GM12878 (cell line): ENCODE measurements around the gene UBXN11. TPM values are rescaled to one million over a fixed set of nuclear protein-coding genes. Genes with fewer than 3 reads are reported as not detected.

Experiments used
- CEBPB ChIP-seq, 2 experiments: fragments of 150-350 bp in 1 of 2; IDR thresholded peaks; 2 replicates each; pipeline ENCODE4 v1.6.1; 2012 to 2014; ENCODE audit warnings: low read depth in 2 of 2, low read length in 2 of 2, borderline replicate concordance in 1 of 2, inconsistent platforms in 1 of 2
- KDM1A ChIP-seq: fragments of 200-600 bp; sonication (generic); IDR thresholded peaks from 2 replicates; pipeline ENCODE4 v1.6.1; 2016; ENCODE audit warnings: borderline replicate concordance
- NFXL1 ChIP-seq: fragments of 450-650 bp; IDR thresholded peaks from 2 replicates; pipeline ENCODE4 v1.6.1; 2017; ENCODE audit warnings: antibody characterized with exemption, mild to moderate bottlenecking, borderline replicate concordance
- POLR2A ChIP-seq: IDR thresholded peaks from 2 replicates; pipeline ENCODE4 v1.6.1; 2011; ENCODE audit warnings: low read depth, mild to moderate bottlenecking, low read length
- TCF12 ChIP-seq: IDR thresholded peaks from 2 replicates; pipeline ENCODE4 v1.6.1; 2011; ENCODE audit warnings: low read depth, mild to moderate bottlenecking, low read length
- ZSCAN29 ChIP-seq: fragments of 450-650 bp; IDR thresholded peaks from 2 replicates; pipeline ENCODE4 v1.6.1; 2017; ENCODE audit warnings: mild to moderate bottlenecking, moderate library complexity
- polyA plus RNA-seq, 11 experiments: library from polyadenylated mRNA; depleted of rRNA in 4 of 11; unstranded in 6 of 11; stranded (reverse) in 5 of 11; fragments of >200 nt; fragmentation: Nextera tagmentation in 4 of 11; fragmentation: Illumina TruSeq in 1 of 11; extraction: Ambion mirVana in 4 of 11; extraction: Trizol in 1 of 11; gene quantifications; 1 replicate in 1 of 11; 2 replicates in 10 of 11; pipeline versions ENCODE4 v1.2.1 to v1.2.3, GENCODE V29; 2011 to 2016; ENCODE audit warnings: inconsistent platforms in 2 of 11, missing spikeins in 2 of 11, low read depth in 1 of 11
- total RNA-seq, 4 experiments: library from RNA; depleted of rRNA in 3 of 4; stranded (reverse); fragments of >200 nt in 3 of 4; fragmentation: Illumina TruSeq in 1 of 4; extraction: Trizol in 1 of 4; gene quantifications; 2 replicates each; pipeline versions ENCODE4 v1.2.1 to v1.2.3, GENCODE V29; 2013 to 2021
- TF ChIP-seq, protein P1 (sequence below): fragments of 450-650 bp; IDR thresholded peaks from 2 replicates; pipeline ENCODE4 v1.6.1; 2017; ENCODE audit warnings: low read depth, mild to moderate bottlenecking, moderate library complexity
- TF ChIP-seq, protein P2 (sequence below), 3 experiments: IDR thresholded peaks in 2 of 3; conservative IDR thresholded peaks in 1 of 3; 2 replicates each; pipeline ENCODE4 v1.5.1; 2011; ENCODE audit warnings: low read depth in 3 of 3, low read length in 3 of 3, mild to moderate bottlenecking in 3 of 3, control low read depth in 2 of 3, moderate library complexity in 2 of 3, inconsistent platforms in 1 of 3, mixed read lengths in 1 of 3; ENCODE audit not compliant: control insufficient read depth in 2 of 3, insufficient read depth in 1 of 3; ENCODE audit errors: extremely low read depth in 1 of 3

UBXN11 gene
- total and polyA plus RNA-seq, 10 of the 15 experiments (the other 5 are each of a cell fraction or from before 2014, with no cell fraction given) = 0.32 to 34.4 (median 9.6) TPM

DNA sequence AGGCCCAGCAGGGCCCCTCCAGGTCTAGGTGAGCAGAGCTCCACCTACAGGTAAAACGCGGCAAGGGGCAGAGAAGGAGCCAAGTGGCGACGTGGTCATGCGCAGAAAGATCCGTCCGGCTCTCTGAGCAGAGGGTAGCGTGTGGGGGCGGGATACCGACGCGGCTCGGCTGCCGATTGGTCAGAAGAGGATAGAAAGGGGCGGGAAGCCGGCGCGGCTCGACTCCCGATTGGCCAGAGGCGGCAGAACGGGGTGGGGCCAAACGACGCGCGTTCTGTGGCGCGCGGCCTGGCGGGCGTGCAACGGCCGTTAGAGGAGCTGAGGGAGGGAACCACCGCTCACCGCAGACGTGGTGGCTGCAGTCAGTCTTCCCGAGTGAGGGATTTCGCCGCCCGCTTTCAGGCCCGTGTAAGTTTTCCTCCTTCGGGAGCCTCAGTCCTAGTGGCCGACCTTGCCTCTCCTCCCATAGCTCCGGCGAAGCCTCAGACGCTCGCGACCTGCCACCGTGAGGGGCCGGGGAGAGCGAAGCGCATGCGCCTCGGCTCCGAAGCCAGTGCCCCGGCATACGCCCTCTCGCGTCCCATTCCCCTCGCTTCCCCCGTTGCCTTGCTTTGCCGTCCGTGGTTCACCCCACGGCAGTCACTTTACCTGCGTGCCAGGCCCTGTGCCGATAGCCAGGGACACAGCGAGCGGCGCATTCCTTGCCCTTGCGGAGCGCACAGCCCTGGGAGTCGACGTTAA lies 72.4 kb downstream of the UBXN11 start, which contains the start of gene CEP85 (continued):
- TF ChIP-seq, protein P1, sequence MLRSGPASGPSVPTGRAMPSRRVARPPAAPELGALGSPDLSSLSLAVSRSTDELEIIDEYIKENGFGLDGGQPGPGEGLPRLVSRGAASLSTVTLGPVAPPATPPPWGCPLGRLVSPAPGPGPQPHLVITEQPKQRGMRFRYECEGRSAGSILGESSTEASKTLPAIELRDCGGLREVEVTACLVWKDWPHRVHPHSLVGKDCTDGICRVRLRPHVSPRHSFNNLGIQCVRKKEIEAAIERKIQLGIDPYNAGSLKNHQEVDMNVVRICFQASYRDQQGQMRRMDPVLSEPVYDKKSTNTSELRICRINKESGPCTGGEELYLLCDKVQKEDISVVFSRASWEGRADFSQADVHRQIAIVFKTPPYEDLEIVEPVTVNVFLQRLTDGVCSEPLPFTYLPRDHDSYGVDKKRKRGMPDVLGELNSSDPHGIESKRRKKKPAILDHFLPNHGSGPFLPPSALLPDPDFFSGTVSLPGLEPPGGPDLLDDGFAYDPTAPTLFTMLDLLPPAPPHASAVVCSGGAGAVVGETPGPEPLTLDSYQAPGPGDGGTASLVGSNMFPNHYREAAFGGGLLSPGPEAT = 0 out of 2 replicates have a peak, but pooled peaks have one; percentile 37
- TF ChIP-seq, protein P2, sequence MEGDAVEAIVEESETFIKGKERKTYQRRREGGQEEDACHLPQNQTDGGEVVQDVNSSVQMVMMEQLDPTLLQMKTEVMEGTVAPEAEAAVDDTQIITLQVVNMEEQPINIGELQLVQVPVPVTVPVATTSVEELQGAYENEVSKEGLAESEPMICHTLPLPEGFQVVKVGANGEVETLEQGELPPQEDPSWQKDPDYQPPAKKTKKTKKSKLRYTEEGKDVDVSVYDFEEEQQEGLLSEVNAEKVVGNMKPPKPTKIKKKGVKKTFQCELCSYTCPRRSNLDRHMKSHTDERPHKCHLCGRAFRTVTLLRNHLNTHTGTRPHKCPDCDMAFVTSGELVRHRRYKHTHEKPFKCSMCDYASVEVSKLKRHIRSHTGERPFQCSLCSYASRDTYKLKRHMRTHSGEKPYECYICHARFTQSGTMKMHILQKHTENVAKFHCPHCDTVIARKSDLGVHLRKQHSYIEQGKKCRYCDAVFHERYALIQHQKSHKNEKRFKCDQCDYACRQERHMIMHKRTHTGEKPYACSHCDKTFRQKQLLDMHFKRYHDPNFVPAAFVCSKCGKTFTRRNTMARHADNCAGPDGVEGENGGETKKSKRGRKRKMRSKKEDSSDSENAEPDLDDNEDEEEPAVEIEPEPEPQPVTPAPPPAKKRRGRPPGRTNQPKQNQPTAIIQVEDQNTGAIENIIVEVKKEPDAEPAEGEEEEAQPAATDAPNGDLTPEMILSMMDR (IDR thresholded peaks at IDR 0.05 in 2 of 3, conservative IDR thresholded peaks at IDR 0.05 in 1 of 3; ENCODE audit: control insufficient read depth in 2 of 3, extremely low read depth in 1 of 3, insufficient read depth in 1 of 3, low read depth in 3 of 3, low read length in 3 of 3) = peak; percentile 88 to 98 (median 91)
- TF ChIP-seq KDM1A (no peak), TCF12 (no peak), ZSCAN29 (no peak), POLR2A (peak; percentile 95), NFXL1 (no peak), CEBPB (IDR thresholded peaks at IDR 0.05; ENCODE audit: borderline replicate concordance in 1 of 2, low read depth in 2 of 2, low read length in 2 of 2) (no peak)

Other genes starting within 250 kb of the UBXN11 start
Only the 7 nearest of the 17 such genes appear.
- gene CATSPER4, start 116.0 kb downstream of the UBXN11 start, total RNA-seq (2014; rRNA removed) = not detected in 2 replicates
- not detected in 2 replicates for gene CATSPER4, start 116.0 kb downstream of the UBXN11 start, total RNA-seq (2014; rRNA removed; fragmentation: Illumina TruSeq; extraction: Trizol)
- gene CATSPER4, start 116.0 kb downstream of the UBXN11 start, total RNA-seq (2021) = 0.13 TPM in 1 of 2 replicates, not detected in the other
- not detected in 2 replicates for gene CATSPER4, start 116.0 kb downstream of the UBXN11 start, polyA plus RNA-seq (2011; rRNA removed)
- not detected in 2 replicates for gene CATSPER4, start 116.0 kb downstream of the UBXN11 start, polyA plus RNA-seq (2014; fragmentation: Illumina TruSeq; extraction: Trizol)
- not detected for gene CATSPER4, start 116.0 kb downstream of the UBXN11 start, polyA plus RNA-seq (2014; fragmentation: Nextera tagmentation; extraction: Ambion mirVana)
- not detected in 2 replicates for gene CATSPER4, start 116.0 kb downstream of the UBXN11 start, polyA plus RNA-seq (2014; rRNA removed)
- not detected for gene CATSPER4, start 116.0 kb downstream of the UBXN11 start, polyA plus RNA-seq (2016; fragmentation: Nextera tagmentation; extraction: Ambion mirVana)
- 22.1 and 22.2 TPM in 2 replicates for gene CEP85, start 72.4 kb downstream of the UBXN11 start, total RNA-seq (2014; rRNA removed)
- 22.2 and 22.8 TPM in 2 replicates for gene CEP85, start 72.4 kb downstream of the UBXN11 start, total RNA-seq (2014; rRNA removed; fragmentation: Illumina TruSeq; extraction: Trizol)
- gene CEP85, start 72.4 kb downstream of the UBXN11 start, total RNA-seq (2021) = 17.9 and 20.9 TPM in 2 replicates
- 22.9 and 26.8 TPM in 2 replicates for gene CEP85, start 72.4 kb downstream of the UBXN11 start, polyA plus RNA-seq (2011; rRNA removed)
- gene CEP85, start 72.4 kb downstream of the UBXN11 start, polyA plus RNA-seq (2014; fragmentation: Illumina TruSeq; extraction: Trizol) = 20.4 and 24.5 TPM in 2 replicates
- 1 to 10 TPM; 8.4 to 8.6 TPM for gene CEP85, start 72.4 kb downstream of the UBXN11 start, polyA plus RNA-seq (2014; fragmentation: Nextera tagmentation; extraction: Ambion mirVana)
- 23.5 and 25.7 TPM in 2 replicates for gene CEP85, start 72.4 kb downstream of the UBXN11 start, polyA plus RNA-seq (2014; rRNA removed)
- 10 to 100 TPM; 17.5 to 19.6 TPM for gene CEP85, start 72.4 kb downstream of the UBXN11 start, polyA plus RNA-seq (2016; fragmentation: Nextera tagmentation; extraction: Ambion mirVana)
- gene SH3BGRL3, start 26.6 kb downstream of the UBXN11 start, total RNA-seq (2014; rRNA removed) = 42.6 and 52.9 TPM in 2 replicates
- 45.9 and 46.9 TPM in 2 replicates for gene SH3BGRL3, start 26.6 kb downstream of the UBXN11 start, total RNA-seq (2014; rRNA removed; fragmentation: Illumina TruSeq; extraction: Trizol)
- 111 and 116 TPM in 2 replicates for gene SH3BGRL3, start 26.6 kb downstream of the UBXN11 start, total RNA-seq (2021)
- 26.3 and 39.7 TPM in 2 replicates for gene SH3BGRL3, start 26.6 kb downstream of the UBXN11 start, polyA plus RNA-seq (2011; rRNA removed)
- 95.2 and 135 TPM in 2 replicates for gene SH3BGRL3, start 26.6 kb downstream of the UBXN11 start, polyA plus RNA-seq (2014; fragmentation: Illumina TruSeq; extraction: Trizol)
- gene SH3BGRL3, start 26.6 kb downstream of the UBXN11 start, polyA plus RNA-seq (2014; fragmentation: Nextera tagmentation; extraction: Ambion mirVana) = 100 to 1,000 TPM; 121 to 129 TPM
- gene SH3BGRL3, start 26.6 kb downstream of the UBXN11 start, polyA plus RNA-seq (2014; rRNA removed) = 42.3 and 57.1 TPM in 2 replicates
- 100 to 1,000 TPM; 344 to 390 TPM for gene SH3BGRL3, start 26.6 kb downstream of the UBXN11 start, polyA plus RNA-seq (2016; fragmentation: Nextera tagmentation; extraction: Ambion mirVana)
- 237 and 262 TPM in 2 replicates for gene CD52, start 11.3 kb upstream of the UBXN11 start, total RNA-seq (2014; rRNA removed)
- gene CD52, start 11.3 kb upstream of the UBXN11 start, total RNA-seq (2014; rRNA removed; fragmentation: Illumina TruSeq; extraction: Trizol) = 637 and 673 TPM in 2 replicates
- gene CD52, start 11.3 kb upstream of the UBXN11 start, total RNA-seq (2021) = 291 and 301 TPM in 2 replicates
- 453 and 508 TPM in 2 replicates for gene CD52, start 11.3 kb upstream of the UBXN11 start, polyA plus RNA-seq (2011; rRNA removed)
- 882 and 1,118 TPM in 2 replicates for gene CD52, start 11.3 kb upstream of the UBXN11 start, polyA plus RNA-seq (2014; fragmentation: Illumina TruSeq; extraction: Trizol)
- gene CD52, start 11.3 kb upstream of the UBXN11 start, polyA plus RNA-seq (2014; fragmentation: Nextera tagmentation; extraction: Ambion mirVana) = 1,000 to 10,000 TPM; 2,664 to 2,736 TPM
- 488 and 610 TPM in 2 replicates for gene CD52, start 11.3 kb upstream of the UBXN11 start, polyA plus RNA-seq (2014; rRNA removed)
- gene CD52, start 11.3 kb upstream of the UBXN11 start, polyA plus RNA-seq (2016; fragmentation: Nextera tagmentation; extraction: Ambion mirVana) = 100 to 1,000 TPM; 382 to 390 TPM
- 0.06 TPM in 1 of 2 replicates, not detected in the other for gene CRYBG2, start 47.5 kb upstream of the UBXN11 start, total RNA-seq (2014; rRNA removed)
- gene CRYBG2, start 47.5 kb upstream of the UBXN11 start, total RNA-seq (2014; rRNA removed; fragmentation: Illumina TruSeq; extraction: Trizol) = not detected in 2 replicates
- gene CRYBG2, start 47.5 kb upstream of the UBXN11 start, total RNA-seq (2021) = 0.03 TPM in 1 of 2 replicates, not detected in the other
- gene CRYBG2, start 47.5 kb upstream of the UBXN11 start, polyA plus RNA-seq (2011; rRNA removed) = 0.16 and 0.30 TPM in 2 replicates
- not detected in 2 replicates for gene CRYBG2, start 47.5 kb upstream of the UBXN11 start, polyA plus RNA-seq (2014; fragmentation: Illumina TruSeq; extraction: Trizol)
- gene CRYBG2, start 47.5 kb upstream of the UBXN11 start, polyA plus RNA-seq (2014; fragmentation: Nextera tagmentation; extraction: Ambion mirVana) = not detected
- 0.04 and 0.25 TPM in 2 replicates for gene CRYBG2, start 47.5 kb upstream of the UBXN11 start, polyA plus RNA-seq (2014; rRNA removed)
- 1 to 10 TPM in 1 of 2 experiments, under 1 TPM in 1; 0.50 to 1.2 TPM for gene CRYBG2, start 47.5 kb upstream of the UBXN11 start, polyA plus RNA-seq (2016; fragmentation: Nextera tagmentation; extraction: Ambion mirVana)
- not detected in 2 replicates for gene ZNF683, start 66.1 kb upstream of the UBXN11 start, total RNA-seq (2014; rRNA removed)
- not detected in 2 replicates for gene ZNF683, start 66.1 kb upstream of the UBXN11 start, total RNA-seq (2014; rRNA removed; fragmentation: Illumina TruSeq; extraction: Trizol)
- not detected in 2 replicates for gene ZNF683, start 66.1 kb upstream of the UBXN11 start, total RNA-seq (2021)
- not detected in 2 replicates for gene ZNF683, start 66.1 kb upstream of the UBXN11 start, polyA plus RNA-seq (2011; rRNA removed)
- gene ZNF683, start 66.1 kb upstream of the UBXN11 start, polyA plus RNA-seq (2014; fragmentation: Illumina TruSeq; extraction: Trizol) = not detected in 2 replicates
- not detected for gene ZNF683, start 66.1 kb upstream of the UBXN11 start, polyA plus RNA-seq (2014; fragmentation: Nextera tagmentation; extraction: Ambion mirVana)
- not detected in 2 replicates for gene ZNF683, start 66.1 kb upstream of the UBXN11 start, polyA plus RNA-seq (2014; rRNA removed)
- gene ZNF683, start 66.1 kb upstream of the UBXN11 start, polyA plus RNA-seq (2016; fragmentation: Nextera tagmentation; extraction: Ambion mirVana) = not detected
- not detected in 2 replicates for gene LIN28A, start 104.2 kb upstream of the UBXN11 start, total RNA-seq (2014; rRNA removed)
- gene LIN28A, start 104.2 kb upstream of the UBXN11 start, total RNA-seq (2014; rRNA removed; fragmentation: Illumina TruSeq; extraction: Trizol) = not detected in 2 replicates
- 0.58 and 0.59 TPM in 2 replicates for gene LIN28A, start 104.2 kb upstream of the UBXN11 start, total RNA-seq (2021)
- not detected in 2 replicates for gene LIN28A, start 104.2 kb upstream of the UBXN11 start, polyA plus RNA-seq (2011; rRNA removed)
- gene LIN28A, start 104.2 kb upstream of the UBXN11 start, polyA plus RNA-seq (2014; fragmentation: Illumina TruSeq; extraction: Trizol) = not detected in 2 replicates
- gene LIN28A, start 104.2 kb upstream of the UBXN11 start, polyA plus RNA-seq (2014; fragmentation: Nextera tagmentation; extraction: Ambion mirVana) = not detected
- gene LIN28A, start 104.2 kb upstream of the UBXN11 start, polyA plus RNA-seq (2014; rRNA removed) = not detected in 2 replicates
- under 1 TPM; 0.13 to 0.30 TPM for gene LIN28A, start 104.2 kb upstream of the UBXN11 start, polyA plus RNA-seq (2016; fragmentation: Nextera tagmentation; extraction: Ambion mirVana)